CD4-positive, alpha-beta T cell treated with Interleukin-1 beta for 1 hour (primary cell): ENCODE data around the gene NPLOC4.

Experiments
- DNase-seq, 2 donors: peaks; one replicate each; pipeline ENCODE4 v3.0.0-alpha.2; 2020 to 2022

Gene NPLOC4

DNA sequence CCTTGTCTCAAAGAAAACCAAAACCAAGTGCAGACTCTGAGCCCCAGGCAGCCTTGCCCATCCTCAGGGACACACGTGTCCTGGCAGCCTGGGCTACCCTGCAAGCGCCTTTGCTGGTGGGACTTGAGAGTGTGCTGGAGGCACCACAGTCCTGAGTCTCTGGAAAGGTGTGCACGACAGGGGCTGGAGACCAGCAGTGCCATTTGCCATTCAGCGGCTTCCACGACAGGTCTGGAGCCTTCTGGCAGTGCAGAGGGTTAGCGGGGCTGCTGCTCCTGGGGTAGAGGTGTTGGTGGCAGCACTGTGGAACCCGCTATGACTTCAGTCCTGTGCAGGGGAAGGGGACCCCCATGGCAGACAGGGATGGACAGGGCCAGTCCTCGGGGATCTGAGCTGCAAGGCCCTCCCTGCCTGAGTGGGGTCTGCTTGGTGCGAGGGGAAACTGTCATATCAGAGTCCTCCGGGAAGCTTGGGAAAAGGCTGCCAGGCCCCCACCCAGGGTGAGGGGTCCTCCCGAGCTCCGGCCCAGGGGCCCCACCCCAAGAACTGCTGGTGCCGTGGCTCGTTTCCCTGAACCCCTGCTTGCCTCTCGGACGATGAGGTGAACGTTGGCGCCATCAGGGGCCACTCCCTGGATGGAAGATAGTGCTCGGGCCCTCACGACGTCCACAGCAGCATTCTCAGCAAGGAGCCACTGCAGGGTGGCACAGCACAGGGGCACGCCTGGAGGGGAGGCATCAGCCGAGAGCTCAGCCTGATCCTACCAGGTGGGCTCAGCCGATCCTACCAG is 91.6 kb downstream of the NPLOC4 start:
- no peak for DNase-seq

DNA sequence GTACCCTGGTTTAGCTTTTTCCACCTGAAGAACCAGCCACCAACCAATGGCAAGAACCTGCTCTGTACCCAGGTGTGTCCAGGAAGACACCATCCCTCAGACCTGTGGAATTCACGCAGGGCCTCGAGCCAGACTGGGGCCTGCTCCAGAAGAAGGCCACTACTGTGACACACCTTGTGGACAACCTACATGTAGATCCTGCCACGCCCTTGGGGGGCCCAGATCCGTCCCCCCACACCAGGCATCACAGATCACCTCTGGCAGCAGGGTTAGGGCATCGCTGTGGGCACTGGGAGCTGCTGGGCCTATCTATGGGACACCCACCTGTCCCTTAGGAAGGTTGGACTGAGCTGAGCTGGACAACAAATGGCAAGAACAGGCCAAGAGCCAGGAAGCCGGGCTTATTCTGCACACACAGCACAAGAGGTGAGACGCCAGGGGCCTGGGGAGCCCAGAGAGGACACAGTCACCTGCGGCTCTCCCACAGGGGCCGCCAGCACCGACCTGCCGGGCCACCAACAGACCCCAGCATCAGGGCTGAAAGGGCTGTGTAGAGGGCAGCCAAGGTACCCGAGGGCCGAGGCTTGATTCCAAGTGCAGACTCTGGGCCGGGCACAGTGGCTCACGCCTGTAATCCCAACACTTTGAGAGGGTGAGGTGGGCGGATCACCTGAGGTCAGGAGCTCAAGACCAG is 92.5 kb downstream of the NPLOC4 start:
- DNase-seq, result no peak

- no peak for DNase-seq
Measured at GRCh38 chr17:81543756-81544155, 93.2 kb downstream of the NPLOC4 start.

DNA sequence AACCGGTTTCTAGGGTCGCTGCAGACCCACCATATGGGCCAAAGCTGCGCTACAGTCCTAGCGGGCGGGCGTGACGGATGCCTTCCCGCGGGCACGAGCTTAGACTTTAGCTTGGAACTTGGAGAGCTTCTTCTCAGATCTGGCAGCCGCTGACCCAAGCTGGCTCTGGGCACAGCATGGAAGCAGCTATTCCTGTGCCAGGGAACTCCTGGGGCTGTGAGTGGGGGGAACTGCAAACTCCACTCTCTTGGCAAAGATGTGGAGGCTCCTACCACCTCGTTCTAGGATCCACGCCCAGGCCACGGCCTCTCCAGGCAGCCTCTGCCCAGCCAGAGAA is 93.6 kb downstream of the NPLOC4 start:
- no peak for DNase-seq

GRCh38 chr17:81542431-81543338 is 94.2 kb downstream of the NPLOC4 start:
- no peak for DNase-seq

- no peak for DNase-seq
Measured at GRCh38 chr17:81541123-81541522, 95.8 kb downstream of the NPLOC4 start.

GRCh38 chr17:81540676-81541027 is 96.3 kb downstream of the NPLOC4 start:
- no peak for DNase-seq

GRCh38 chr17:81539961-81540675 is 96.8 kb downstream of the NPLOC4 start:
- no peak for DNase-seq

DNA sequence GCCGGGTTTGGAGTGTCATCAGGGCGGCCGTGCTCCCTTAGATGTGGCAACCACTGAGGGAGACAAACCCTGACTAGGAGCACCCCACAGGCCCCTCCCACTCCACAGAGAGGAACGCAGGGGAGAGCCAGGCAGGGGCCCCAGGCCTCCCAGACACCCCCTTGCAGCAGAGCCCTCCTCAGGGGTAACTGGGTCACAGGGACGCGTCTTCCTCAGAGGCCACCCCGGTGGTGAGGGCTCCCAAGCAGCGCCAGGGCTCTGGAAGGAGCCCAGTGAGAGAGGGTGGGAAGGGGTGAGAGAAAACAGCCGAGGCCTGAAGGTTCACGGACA is 97.4 kb downstream of the NPLOC4 start:
- no peak for DNase-seq

DNA sequence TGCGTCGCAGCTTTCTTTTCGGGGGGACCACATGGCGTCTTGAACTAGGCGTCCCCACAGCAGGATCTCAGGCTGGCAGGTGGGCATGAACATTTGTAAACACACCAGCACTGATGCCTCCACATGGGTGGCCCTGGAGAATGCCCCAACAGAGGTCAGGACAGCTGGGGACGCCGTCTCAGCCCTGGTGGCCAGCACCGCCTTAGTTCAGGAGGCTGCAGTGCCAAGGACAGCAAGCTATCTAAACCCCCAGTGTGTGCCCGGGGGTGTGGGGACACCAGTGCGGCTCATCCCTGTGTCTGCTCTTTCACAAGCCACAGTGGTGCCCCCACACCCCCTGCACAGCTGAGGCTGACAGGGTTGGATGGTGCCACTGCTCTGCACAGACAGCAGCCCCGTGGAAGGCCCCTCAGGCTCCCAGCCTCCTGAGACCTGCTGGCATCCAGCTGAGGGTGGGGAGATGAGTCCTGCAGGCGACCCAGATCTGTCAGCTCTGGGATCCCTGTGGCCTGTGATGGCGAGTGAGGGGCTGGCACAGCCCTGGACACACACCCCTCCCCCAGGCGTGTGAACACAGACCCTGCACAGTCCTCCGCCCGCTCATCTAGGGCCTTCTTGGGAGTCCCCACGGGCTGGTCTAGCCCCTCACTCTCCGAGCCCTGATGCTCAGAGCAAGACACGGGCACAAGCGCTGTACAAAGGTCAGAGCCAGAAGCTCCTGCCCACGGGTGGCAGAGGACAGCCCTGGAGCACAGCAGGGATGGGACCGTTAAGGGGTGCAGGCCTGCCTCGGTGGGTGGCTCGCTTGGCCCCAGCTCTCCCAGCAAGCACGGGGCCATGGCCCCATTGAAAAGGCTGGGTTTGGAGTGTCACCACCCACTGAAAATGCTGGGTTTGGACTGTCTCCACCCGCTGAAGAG is 98.0 kb downstream of the NPLOC4 start:
- no peak for DNase-seq

DNA sequence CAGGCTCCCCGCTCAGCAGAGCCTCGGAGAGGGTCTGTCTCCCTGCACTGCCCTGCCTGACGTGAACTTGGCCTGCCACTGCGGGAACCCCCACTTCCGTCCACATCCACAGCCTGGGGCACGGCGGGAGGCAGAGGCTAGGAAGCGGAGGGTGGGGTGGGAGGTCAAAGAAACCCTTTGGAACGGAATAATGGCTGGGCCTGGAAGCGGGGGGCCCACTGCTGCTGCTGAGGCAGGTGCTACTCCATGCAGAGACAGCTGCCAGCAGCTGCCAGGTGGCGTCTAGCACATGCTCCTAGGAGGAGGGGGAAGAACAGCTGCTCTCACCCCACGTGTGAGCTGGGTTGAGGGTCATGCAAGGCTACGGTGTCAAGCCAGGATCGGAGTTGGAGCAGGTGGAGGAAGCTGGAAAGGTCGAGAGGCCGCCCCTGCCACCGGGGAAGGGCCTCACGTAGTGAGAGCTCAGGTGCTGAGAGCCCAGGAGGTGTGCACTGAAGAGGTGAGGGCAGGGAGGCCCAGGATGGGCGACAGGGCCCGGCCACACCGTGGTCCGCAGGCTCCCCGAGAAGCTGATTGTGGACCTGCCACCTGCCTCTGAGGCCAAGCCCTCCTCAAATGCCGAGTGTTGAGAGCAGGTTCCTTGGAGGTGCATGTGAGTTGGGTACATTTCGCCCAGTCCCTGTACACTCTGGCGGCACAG is 98.9 kb downstream of the NPLOC4 start:
- DNase-seq, result no peak

- peak; percentile 42 to 64 for DNase-seq
Measured at GRCh38 chr17:81537343-81537855, 99.5 kb downstream of the NPLOC4 start.

- DNase-seq, result no peak
Measured at GRCh38 chr17:81536299-81537290, 100.3 kb downstream of the NPLOC4 start.

DNA sequence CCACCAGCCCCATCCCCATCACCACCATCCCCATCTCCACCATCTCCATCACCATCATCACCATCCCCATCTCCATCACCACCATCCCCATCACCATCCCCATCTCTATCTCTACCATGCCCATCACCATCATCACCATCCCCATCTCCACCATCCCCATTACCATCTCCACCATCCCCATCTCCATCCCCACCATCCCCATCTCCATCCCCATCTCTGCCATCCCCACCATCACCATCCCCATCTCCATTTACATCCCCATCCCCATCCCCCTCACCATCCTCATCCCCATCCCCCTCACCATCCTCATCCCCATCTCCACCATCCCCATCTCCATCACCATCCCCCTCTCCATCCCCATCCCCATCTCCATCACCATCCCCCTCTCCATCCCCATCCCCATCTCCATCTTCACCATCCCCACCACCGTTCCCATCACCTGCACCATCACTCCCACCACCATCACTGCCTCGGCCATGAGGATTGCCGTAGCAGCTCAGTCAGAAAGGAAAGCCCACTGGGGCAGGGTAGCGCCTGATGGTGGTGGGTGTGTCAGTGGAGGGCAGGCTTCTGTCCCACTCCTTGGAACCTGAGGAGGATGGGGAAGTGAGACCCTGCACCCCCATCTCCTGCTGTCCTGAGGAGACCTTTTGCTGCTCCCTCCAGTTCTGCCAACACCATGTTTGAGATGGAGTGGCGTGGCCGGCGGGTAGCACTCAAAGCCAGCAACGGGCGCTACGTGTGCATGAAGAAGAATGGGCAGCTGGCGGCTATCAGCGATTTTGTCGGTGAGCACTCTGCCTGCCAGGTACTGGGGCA is 101.2 kb downstream of the NPLOC4 start:
- no peak for DNase-seq

- no peak for DNase-seq
Measured at GRCh38 chr17:81535007-81535328, 101.9 kb downstream of the NPLOC4 start.

GRCh38 chr17:81534157-81535006 is 102.5 kb downstream of the NPLOC4 start:
- DNase-seq, result no peak

DNA sequence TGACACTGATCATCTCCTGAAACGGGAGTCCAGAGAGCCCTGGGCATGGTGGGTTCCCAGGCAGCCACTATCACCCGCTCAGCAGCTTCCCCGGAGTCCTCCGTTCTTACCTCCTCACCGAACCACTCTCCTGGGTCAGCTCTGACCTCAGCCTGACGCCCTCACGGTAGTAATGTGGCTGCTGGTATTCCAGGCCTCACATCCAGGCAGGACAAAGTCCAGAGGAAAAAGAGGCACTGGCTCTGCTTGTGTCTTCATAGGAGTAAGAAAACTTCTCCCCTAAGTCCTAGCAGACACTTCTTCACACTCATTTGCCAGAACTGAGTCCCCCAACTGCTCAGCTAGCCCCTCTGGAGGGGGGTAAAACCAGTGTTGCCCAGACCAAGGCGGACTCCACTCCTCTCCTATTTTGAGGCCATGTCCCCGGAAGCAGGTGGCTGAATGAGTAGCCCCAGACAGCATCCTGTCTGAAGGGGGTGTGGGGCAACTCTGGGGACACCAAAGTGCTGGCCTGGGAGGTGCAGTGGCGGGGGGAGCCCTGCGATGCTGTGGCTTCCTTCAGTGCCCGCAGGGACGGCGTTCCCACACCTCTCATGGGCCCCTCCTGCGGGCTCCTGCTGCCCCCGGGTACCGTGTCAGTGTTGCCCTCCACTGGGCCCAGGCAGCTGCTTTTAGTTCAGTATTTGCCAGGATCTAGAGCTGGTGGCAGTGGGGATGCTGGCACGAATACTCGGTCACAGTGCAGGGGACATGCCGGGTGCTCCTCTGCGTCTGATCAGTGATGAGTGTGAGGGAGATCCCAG is 103.4 kb downstream of the NPLOC4 start:
- DNase-seq, result no peak
